Stimulated activated CD4-positive, alpha-beta T cell treated with anti-CD3 and anti-CD28 coated beads, Interleukin-12 subunit alpha, Interleukin-12 subunit beta, amount 100 ng/mL, for 4 hours (primary cell): ENCODE measurements around the gene APOBEC2.

ENCODE experiments used
- DNase-seq: peaks from one replicate; pipeline ENCODE4 v3.0.0-alpha.2; 2020

APOBEC2 gene

GRCh38 chr6:41038205-41038604 lies 14.8 kb upstream of the APOBEC2 start:
- DNase-seq, result no peak

GRCh38 chr6:41039060-41039998 lies 13.7 kb upstream of the APOBEC2 start, which contains the start of gene UNC5CL:
Gene UNC5CL (minus strand): TSS chr6:41039221. CDS start chr6:41035074, 4,147 bp downstream.
- peak; percentile 48 for DNase-seq

- no peak for DNase-seq
Measured at GRCh38 chr6:41040101-41040939, 12.7 kb upstream of the APOBEC2 start.

- no peak for DNase-seq
Measured at GRCh38 chr6:41040940-41041536, 12.0 kb upstream of the APOBEC2 start.

- no peak for DNase-seq
Measured at GRCh38 chr6:41042226-41043055, 10.6 kb upstream of the APOBEC2 start, which contains the start of gene TSPO2. Gene TSPO2 (plus strand): TSS chr6:41042467. CDS start chr6:41042986, 519 bp downstream.

- no peak for DNase-seq
Measured at GRCh38 chr6:41043151-41043550, 9.9 kb upstream of the APOBEC2 start.

GRCh38 chr6:41045664-41046063 lies 7.3 kb upstream of the APOBEC2 start:
- DNase-seq, result no peak

GRCh38 chr6:41046084-41046483 lies 6.9 kb upstream of the APOBEC2 start:
- no peak for DNase-seq

GRCh38 chr6:41047306-41047705 lies 5.7 kb upstream of the APOBEC2 start:
- no peak for DNase-seq

- no peak for DNase-seq
Measured at GRCh38 chr6:41047745-41048732, 5.0 kb upstream of the APOBEC2 start.

GRCh38 chr6:41049521-41049920 lies 3.5 kb upstream of the APOBEC2 start:
- no peak for DNase-seq

- no peak for DNase-seq
Measured at GRCh38 chr6:41049955-41050354, 3.0 kb upstream of the APOBEC2 start.

- no peak for DNase-seq
Measured at GRCh38 chr6:41050536-41050935, 2.5 kb upstream of the APOBEC2 start.

GRCh38 chr6:41051873-41052272 lies 1.1 kb upstream of the APOBEC2 start:
- DNase-seq, result no peak

- DNase-seq, result no peak
Measured at GRCh38 chr6:41054511-41054910, 1.5 kb downstream of the APOBEC2 start.

GRCh38 chr6:41055149-41055548 lies 2.1 kb downstream of the APOBEC2 start:
- no peak for DNase-seq

- DNase-seq, result no peak
Measured at GRCh38 chr6:41056768-41057490, 3.9 kb downstream of the APOBEC2 start.

- no peak for DNase-seq
Measured at GRCh38 chr6:41058783-41059181, 5.8 kb downstream of the APOBEC2 start.

GRCh38 chr6:41059556-41059955 lies 6.6 kb downstream of the APOBEC2 start:
- no peak for DNase-seq

- no peak for DNase-seq
Measured at GRCh38 chr6:41061196-41061726, 8.3 kb downstream of the APOBEC2 start.
